Aorta (tissue), 4 donors: ENCODE results near the gene HIPK2. TPM values are rescaled to one million over a fixed set of nuclear protein-coding genes. Genes with fewer than 3 reads are reported as not detected.

Experiments used
- polyA plus RNA-seq, 2 donors: library from polyadenylated mRNA; stranded (reverse); fragments of 200-250 nt; gene quantifications; one replicate each; pipeline ENCODE4 v1.2.3, GENCODE V29; 2013
- total RNA-seq, 2 donors: library from RNA; stranded (reverse); fragmentation: NEBNext Ultra II Directional; extraction: Animal tissue kit (Norgen Biotek cat#: 25700); gene quantifications; one replicate each; pipeline ENCODE4 v1.2.1, GENCODE V29; 2021
- donor health status: healthy with polysubstance abuse.
- donor health status: Bipolar disorder and iron deficiency.
- donor health status: DM: no; HTN: no; CAD: no.
- donor health status: DM: yes; HTN: yes; CAD: no.

HIPK2 gene
- total and polyA plus RNA-seq, 4 donors = 9.4 to 108 (median 23.9) TPM

Other genes with a start within 250 kb of the HIPK2 start
- 10 to 100 TPM; 22.1 to 24.5 TPM for gene TBXAS1, start 51.3 kb upstream of the HIPK2 start, total RNA-seq
- 10 to 100 TPM in 1 of 2 donors, 1 to 10 TPM in 1; 5.5 to 11.6 TPM for gene TBXAS1, start 51.3 kb upstream of the HIPK2 start, polyA plus RNA-seq